GM21515 (cell line): Measurements from ENCODE around the gene NDUFA8.

ENCODE experiments used
- ATAC-seq: cut with Tn5 transposase; IDR thresholded peaks from one replicate; pipeline ENCODE4 v1.9.1; 2021; ENCODE audit not compliant: unreplicated experiment

Gene NDUFA8

GRCh38 chr9:122186301-122186700, 26.7 kb upstream of the NDUFA8 start:
- ATAC-seq = no peak

GRCh38 chr9:122184551-122184950, 25.0 kb upstream of the NDUFA8 start:
- ATAC-seq = no peak

DNA sequence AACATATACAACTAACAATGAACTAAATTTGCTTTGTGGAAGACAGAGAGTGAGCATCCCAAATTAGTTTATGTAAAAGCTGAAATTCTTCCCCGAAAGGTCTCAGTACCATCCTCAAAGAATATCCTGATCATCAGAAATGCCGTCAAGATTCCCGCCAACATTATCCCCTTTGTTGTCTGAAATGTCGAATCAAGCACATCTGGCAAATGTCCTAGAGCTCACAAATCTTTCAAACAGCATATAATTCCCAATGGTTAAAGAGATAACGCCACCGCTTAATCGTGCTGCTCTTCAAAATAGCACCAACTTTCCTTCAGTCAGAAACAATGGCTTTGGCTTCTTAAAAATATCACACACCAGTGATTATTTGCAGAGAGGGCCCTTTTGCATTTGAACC, 23.9 kb upstream of the NDUFA8 start:
- ATAC-seq = no peak

- ATAC-seq = no peak
These were observed 21.1 kb upstream of the NDUFA8 start for GRCh38 chr9:122180633-122181032.

DNA sequence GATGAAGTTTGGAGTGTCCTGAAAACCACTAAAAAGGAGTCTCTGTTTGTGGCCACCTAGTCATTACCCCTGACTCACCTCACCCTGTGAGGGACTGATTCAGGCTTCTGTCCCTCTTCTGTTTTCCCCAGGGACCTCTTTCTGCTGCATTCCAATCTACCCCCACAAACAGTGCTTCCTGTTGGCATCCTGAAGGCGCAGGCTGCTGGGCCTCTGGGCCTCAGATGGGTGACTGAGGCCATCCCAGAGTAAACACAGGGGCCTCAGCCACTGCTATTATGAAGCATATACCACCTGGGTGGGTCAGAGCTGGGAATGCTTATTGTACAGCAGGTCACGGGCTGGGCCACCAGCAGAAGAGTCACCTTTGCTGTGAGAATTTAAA, 20.1 kb upstream of the NDUFA8 start:
- ATAC-seq = no peak

- ATAC-seq = no peak
These were observed 19.6 kb upstream of the NDUFA8 start for GRCh38 chr9:122179054-122179689.

DNA sequence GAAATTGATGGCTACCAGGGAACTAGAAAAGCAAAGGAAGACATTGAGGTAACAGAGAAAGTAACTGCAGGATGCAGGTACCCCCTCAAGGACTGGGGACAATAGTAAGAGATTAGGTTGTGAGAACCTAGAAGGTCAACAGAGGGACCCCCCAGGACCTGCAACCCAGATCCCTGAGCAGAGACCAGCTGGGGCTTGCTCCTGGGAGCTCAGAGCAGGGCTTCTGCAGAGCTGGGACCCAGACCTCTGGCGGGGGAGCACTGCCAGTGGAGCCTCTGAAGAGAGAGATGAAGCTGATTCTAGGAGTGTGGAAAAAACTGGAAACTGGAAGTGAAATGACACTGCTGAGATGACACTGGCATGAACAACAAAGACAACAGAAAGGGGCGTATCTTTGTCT, 17.3 kb upstream of the NDUFA8 start:
- ATAC-seq = no peak

DNA sequence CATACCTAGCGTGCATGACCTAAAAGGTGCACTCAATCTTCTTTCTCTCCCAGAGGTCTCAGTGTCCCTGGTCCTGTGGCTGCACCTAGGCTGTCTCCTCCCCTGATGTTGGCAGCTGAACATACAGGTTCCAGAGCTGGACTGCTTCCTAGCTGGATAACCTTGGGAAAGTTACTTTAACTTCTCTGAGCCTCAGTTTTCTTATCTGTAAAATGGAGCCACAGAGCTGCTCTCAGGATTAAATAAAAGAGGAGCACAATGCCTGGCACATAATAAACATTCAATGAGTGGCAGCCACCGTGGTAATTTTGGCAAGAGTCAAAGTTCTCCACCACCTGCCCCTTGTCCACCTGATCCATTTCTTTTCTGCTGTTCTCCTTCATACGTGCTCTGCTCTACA, 14.1 kb upstream of the NDUFA8 start:
- no peak for ATAC-seq

DNA sequence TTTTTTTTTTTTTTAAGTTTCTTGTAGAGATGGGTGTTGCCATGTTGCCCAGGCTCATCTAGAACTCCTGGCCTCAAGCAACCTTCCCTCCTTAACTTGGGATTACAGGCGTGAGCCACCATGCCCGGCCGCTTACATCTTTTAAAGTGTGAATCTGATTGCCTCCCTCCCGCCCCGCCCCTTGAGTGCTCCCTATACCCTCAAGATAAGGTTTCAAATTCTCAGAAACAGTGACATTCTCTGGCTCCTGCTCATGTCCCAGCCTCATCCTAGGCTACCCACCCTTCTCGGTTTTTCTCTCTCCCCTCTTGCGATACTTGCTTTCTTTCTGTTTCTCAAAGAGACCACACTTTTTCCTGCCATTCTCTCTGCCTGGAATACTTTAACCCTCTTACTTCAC, 12.6 kb upstream of the NDUFA8 start:
- no peak for ATAC-seq

GRCh38 chr9:122168356-122168755, 8.8 kb upstream of the NDUFA8 start:
- no peak for ATAC-seq

DNA sequence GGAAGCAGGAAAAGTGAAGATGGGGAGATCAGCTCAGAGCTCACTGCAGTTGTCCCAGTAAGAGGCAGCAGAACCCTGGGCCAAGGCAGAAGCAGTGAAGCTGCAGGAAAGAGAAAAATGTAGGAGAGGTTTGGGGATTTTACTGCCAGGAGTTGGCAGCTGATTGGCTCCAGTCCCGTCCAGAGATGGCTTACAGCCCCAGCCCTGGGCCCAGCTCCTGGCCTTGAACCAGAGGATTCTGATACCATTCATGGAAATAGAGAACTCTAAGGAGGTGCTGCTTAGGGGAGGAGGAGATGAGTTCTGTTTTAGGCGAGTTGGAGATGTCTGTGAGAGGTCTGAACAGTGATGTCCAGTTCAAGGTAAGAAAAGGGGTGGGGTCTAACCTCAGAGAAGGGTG, 4.7 kb upstream of the NDUFA8 start:
- ATAC-seq = no peak

DNA sequence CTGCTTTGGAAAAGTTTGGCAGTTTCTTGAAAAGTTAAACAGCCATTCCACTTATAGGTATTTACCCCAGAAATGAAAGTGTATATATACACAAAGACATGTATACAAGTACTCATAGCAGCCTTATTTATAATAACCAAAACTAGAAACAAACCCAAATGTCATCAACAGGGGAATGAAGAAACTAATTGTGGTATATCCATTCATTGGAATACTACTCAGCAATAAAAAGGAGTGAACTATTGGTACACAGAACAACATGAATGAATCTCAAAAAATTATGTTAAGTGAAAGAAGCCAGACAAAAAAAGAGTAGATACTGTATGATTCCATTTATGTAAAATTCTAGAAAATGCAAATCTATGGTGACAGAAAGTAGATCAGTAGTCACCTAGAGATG, 2.8 kb upstream of the NDUFA8 start:
- ATAC-seq = no peak

DNA sequence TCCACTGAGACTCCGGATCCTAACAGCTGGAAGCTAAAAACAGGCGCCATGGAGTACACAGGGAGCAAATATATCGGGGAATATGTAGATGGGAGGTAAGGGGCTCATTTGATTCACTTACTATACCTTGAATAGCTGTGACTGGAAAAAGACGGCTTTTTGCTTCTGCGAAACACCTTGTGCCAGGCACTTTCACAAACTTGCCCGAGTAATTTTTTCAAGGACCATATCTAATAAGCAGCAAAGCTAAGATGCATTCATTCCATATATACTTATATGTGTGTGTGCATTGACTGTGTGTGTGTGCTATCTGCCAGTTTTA, 307 bp upstream of the NDUFA8 start:
- no peak for ATAC-seq

DNA sequence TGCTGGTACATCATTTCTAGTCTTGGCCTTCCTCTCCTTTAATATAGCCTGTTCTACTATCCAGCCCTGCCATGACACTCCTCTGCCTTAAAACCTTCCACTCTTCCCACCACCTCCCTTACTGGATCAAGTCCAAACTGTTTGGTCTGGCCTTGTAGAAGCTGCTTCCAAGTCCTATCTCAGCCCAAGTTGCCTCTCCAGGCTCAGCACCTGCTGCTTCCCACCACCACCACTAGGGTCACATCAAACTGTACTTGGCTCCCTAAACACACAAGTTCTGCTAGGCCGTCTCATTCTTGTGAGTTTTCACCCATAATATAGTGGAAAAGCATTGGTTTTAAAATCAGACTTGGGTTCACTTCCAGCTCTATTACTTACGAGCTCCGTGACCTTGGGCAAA, 1.4 kb downstream of the NDUFA8 start:
- no peak for ATAC-seq

DNA sequence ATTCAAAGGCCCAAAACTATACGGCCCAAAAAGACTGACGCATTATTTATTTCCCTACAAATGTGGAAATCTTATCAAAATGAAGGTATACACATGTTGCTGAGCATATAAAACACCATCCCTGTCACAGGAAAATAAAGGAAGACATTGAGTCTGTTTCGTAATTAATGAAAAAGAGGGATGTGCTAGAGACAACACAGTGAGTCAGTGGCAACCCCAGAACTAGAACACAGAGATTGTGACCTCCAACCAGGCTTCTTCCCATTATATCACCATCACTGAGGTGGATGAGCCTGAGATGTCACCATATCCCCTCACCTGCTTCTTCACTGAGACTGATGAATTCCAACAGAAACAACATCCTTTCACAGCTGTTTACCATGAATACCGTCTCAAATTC, 3.8 kb downstream of the NDUFA8 start:
- ATAC-seq = no peak

DNA sequence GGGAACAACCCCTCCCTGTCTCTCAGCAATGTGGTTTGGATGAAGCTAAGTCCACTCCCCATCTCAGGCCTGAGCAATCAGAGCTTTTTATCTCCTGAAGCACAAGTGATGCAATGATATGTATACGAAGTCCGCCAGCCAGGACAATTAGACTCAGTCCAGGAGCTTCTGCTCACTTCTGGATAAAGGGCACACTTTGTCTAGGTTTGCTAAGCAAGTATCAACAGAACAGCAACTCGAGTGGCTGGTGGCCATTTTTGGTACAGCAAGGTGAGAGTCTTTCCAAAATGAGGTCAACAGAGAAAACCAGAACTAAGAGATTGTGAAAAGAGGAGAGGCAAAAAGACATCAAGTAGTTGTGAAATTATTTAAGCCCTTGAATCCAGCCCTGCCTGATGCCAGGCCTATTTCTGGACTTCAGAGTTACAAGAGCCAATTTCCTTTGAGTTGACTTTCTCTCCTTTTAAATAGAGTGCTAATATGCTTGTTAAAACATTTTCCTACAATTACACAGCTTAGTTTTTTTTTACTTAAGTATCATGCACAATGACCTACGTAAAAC, 8.2 kb downstream of the NDUFA8 start:
- no peak for ATAC-seq

DNA sequence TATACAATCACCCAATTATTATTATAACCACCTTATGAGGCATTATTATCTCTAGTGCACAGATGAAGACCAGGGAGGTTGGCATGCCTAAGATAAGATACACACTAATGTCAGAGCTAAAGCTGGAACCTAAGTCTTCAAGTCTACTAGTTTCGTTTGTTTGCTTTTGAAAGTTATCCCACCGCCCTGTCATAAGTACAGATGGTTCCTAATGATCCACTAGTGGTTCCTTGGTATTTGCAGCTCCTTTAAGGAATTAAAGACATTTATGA, 14.1 kb downstream of the NDUFA8 start:
- ATAC-seq = no peak

GRCh38 chr9:122144836-122145591, 14.6 kb downstream of the NDUFA8 start:
- ATAC-seq = no peak

DNA sequence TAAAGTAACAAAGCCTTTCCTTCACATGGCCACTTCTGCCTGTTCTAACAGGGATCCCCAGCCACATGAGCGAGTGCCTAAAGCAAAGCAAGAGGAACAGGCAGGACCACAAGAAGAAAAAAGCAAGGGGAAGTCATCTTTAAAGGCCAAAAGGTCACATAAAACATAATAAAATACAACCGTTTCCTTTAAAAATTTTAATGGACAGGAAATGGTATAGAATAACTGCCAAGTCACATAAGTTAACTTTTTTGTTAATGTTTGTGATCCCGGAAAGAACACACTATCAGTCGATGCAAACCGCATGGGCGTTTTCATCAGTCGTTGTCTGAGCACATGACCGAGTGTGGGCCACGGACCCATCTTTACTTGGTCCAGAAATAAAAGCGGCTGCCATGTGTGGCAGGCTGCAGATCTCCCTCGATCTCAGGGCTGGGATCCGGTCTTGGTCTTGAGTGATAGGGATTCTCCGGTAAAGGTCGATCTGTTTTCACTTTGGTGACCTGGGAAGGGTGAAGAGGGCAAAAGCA, 15.6 kb downstream of the NDUFA8 start:
- ATAC-seq = no peak

DNA sequence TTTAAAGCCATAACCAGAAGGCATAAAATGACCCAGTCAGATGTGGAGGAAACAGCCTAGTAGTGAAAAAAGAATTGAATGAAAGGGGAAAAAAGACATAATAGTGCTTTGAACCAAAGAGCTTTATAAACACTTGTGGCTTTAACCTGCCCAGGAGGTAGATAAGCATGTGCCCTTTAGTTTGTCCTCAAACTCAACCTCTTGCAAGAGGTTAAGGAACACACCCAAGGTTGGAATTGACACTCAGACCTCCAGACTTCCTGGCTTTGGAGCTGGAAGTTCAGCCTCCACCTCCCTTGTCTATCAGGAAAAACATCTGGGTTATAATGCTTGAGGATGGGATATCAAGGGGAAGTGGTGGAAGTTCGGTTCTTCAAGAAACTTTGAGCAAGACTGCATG, 16.3 kb downstream of the NDUFA8 start:
- no peak for ATAC-seq

DNA sequence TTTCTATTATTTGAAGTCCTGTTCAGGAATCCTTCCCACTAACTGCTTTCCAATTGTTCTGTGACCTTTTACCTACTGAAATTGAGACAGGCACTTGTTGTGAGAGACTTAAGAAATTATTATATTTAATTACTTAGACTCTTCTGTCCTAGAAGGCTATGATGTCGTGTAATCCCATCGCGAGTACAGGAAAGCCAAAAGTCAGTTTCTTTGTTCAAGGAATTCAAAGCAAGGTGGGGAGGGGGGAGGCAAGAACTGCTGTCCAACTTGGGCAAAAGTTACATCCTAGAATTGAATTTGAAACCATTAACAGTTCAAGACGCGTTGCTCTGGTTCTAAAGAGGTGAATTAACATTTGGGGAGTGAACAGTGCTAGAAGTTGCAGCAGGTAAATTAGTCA, 17.9 kb downstream of the NDUFA8 start:
- no peak for ATAC-seq

GRCh38 chr9:122140368-122141193, 19.0 kb downstream of the NDUFA8 start:
- no peak for ATAC-seq
